ENCODE results near the gene KIF16B. TPM values are rescaled to one million over a fixed set of nuclear protein-coding genes. Genes with fewer than 3 reads are reported as not detected.

Gene KIF16B
- total and polyA plus RNA-seq, 9 of the 15 experiments (the other 6 are each of a cell fraction or from before 2014, with no cell fraction given), result 1.00 to 10.6 (median 8.5) TPM

GRCh38 chr20:16417001-16417400 is 156.2 kb downstream of the KIF16B start (continued):
- TF ChIP-seq MGA (IDR thresholded peaks at IDR 0.05) (no peak), E2F5 (CRISPR knock-in tag; IDR thresholded peaks at IDR 0.05) (no peak), HLTF (IDR thresholded peaks at IDR 0.05) (no peak), SREBF1 (IDR thresholded peaks at IDR 0.05; ENCODE audit: borderline replicate concordance, low read depth, low read length) (no peak), HNRNPH1 (optimal IDR thresholded peaks at IDR 0.05; ENCODE audit: low read depth, low read length) (no peak), ZNF644 (tag; IDR thresholded peaks at IDR 0.05; ENCODE audit: low read depth) (no peak)
